Activated T-helper 17 cell treated with anti-CD3 and anti-CD28 coated beads, Interleukin-2, amount 50 U/mL, for 72 hours (primary cell): ENCODE data around the gene COX17. TPM values are rescaled to one million over a fixed set of nuclear protein-coding genes. Genes with fewer than 3 reads are reported as not detected.

Source experiments
- ATAC-seq: fragments of 150-1000 bp; cut with Tn5 transposase; replicated peaks from 2 replicates; pipeline ENCODE4 v1.10.0; 2021; ENCODE audit warnings: mild to moderate bottlenecking, moderate library complexity
- H3K27ac Mint-ChIP-seq: one replicate; pipeline ENCODE4 v1.8.0; 2022; ENCODE audit warnings: mixed read lengths
- H3K27me3 Mint-ChIP-seq: one replicate; pipeline ENCODE4 v1.8.0; 2022; ENCODE audit warnings: mixed read lengths
- H3K36me3 Mint-ChIP-seq: one replicate; pipeline ENCODE4 v1.8.0; 2022; ENCODE audit warnings: low read depth, mild to moderate bottlenecking, mixed read lengths
- H3K4me1 Mint-ChIP-seq: one replicate; pipeline ENCODE4 v1.8.0; 2022; ENCODE audit warnings: mixed read lengths
- H3K4me3 Mint-ChIP-seq: one replicate; pipeline ENCODE4 v1.8.0; 2022; ENCODE audit warnings: mild to moderate bottlenecking, mixed read lengths
- H3K9me3 Mint-ChIP-seq: one replicate; pipeline ENCODE4 v1.8.0; 2022; ENCODE audit warnings: mixed read lengths
- total RNA-seq, 2 donors: library from RNA; stranded (reverse); gene quantifications; one replicate each; pipeline ENCODE4 v1.2.3, GENCODE V29; 2022

The COX17 gene
- total RNA-seq, 2 donors from 2014 or later, result 55.7 to 65.4 TPM

- H3K4me1 Mint-ChIP-seq, result no peaks in the 10 kb centered on the region
- H3K27me3 Mint-ChIP-seq, result no peaks in the 10 kb centered on the region
- H3K36me3 Mint-ChIP-seq, result peaks cover 13% of the 10 kb centered on the region
- H3K27ac Mint-ChIP-seq, result no peak overlapping the region
- ATAC-seq, result no peak
- no peaks in the 10 kb centered on the region for H3K9me3 Mint-ChIP-seq
- no peak overlapping the region for H3K4me3 Mint-ChIP-seq
These were observed 14.4 kb downstream of the COX17 start for GRCh38 chr3:119662604-119663373.

GRCh38 chr3:119660474-119661440, 16.4 kb downstream of the COX17 start, which contains the start of gene POPDC2:
Gene POPDC2, minus strand, starts transcription at chr3:119660589. Its CDS starts 166 bp downstream, at chr3:119660423.
- Mint-ChIP-seq H3K9me3 (no peaks in the 10 kb centered on the region), H3K27me3 (no peaks in the 10 kb centered on the region), H3K4me1 (no peaks in the 10 kb centered on the region), H3K4me3 (no peak within 1 kb of the TSS), H3K36me3 (peaks cover 6% of the 10 kb centered on the region), H3K27ac (no peak within 1 kb of the TSS)
- no peak for ATAC-seq

GRCh38 chr3:119659606-119660291, 17.5 kb downstream of the COX17 start:
- no peaks in the 10 kb centered on the region for H3K4me1 Mint-ChIP-seq
- no peak for ATAC-seq
- H3K27me3 Mint-ChIP-seq, result no peaks in the 10 kb centered on the region
- no peak overlapping the region for H3K4me3 Mint-ChIP-seq
- no peak overlapping the region for H3K27ac Mint-ChIP-seq
- H3K36me3 Mint-ChIP-seq, result peaks cover 6% of the 10 kb centered on the region
- no peaks in the 10 kb centered on the region for H3K9me3 Mint-ChIP-seq

- ATAC-seq, result no peak
- H3K36me3 Mint-ChIP-seq, result peaks cover 6% of the 10 kb centered on the region
- H3K4me3 Mint-ChIP-seq, result no peak overlapping the region
- H3K27ac Mint-ChIP-seq, result no peak overlapping the region
- H3K27me3 Mint-ChIP-seq, result no peaks in the 10 kb centered on the region
- no peaks in the 10 kb centered on the region for H3K9me3 Mint-ChIP-seq
- H3K4me1 Mint-ChIP-seq, result no peaks in the 10 kb centered on the region
These were observed 18.2 kb downstream of the COX17 start for GRCh38 chr3:119658994-119659393.

GRCh38 chr3:119657887-119658702, 19.1 kb downstream of the COX17 start:
- H3K27ac Mint-ChIP-seq, result no peak overlapping the region
- peaks cover 6% of the 10 kb centered on the region for H3K36me3 Mint-ChIP-seq
- no peaks in the 10 kb centered on the region for H3K9me3 Mint-ChIP-seq
- no peak overlapping the region for H3K4me3 Mint-ChIP-seq
- ATAC-seq, result no peak
- no peaks in the 10 kb centered on the region for H3K27me3 Mint-ChIP-seq
- H3K4me1 Mint-ChIP-seq, result no peaks in the 10 kb centered on the region

- H3K27me3 Mint-ChIP-seq, result no peaks in the 10 kb centered on the region
- H3K27ac Mint-ChIP-seq, result no peak overlapping the region
- no peak for ATAC-seq
- H3K4me1 Mint-ChIP-seq, result no peaks in the 10 kb centered on the region
- H3K4me3 Mint-ChIP-seq, result no peak overlapping the region
- H3K9me3 Mint-ChIP-seq, result no peaks in the 10 kb centered on the region
- peaks cover 6% of the 10 kb centered on the region for H3K36me3 Mint-ChIP-seq
These were observed 23.3 kb downstream of the COX17 start for GRCh38 chr3:119653876-119654275.

- ATAC-seq, result no peak
- Mint-ChIP-seq H3K4me1 (no peaks in the 10 kb centered on the region), H3K27ac (no peak overlapping the region), H3K27me3 (no peaks in the 10 kb centered on the region), H3K9me3 (no peaks in the 10 kb centered on the region), H3K36me3 (peaks cover 6% of the 10 kb centered on the region), H3K4me3 (no peak overlapping the region)
These were observed 24.7 kb downstream of the COX17 start for GRCh38 chr3:119652306-119653033.

GRCh38 chr3:119649761-119650160, 27.4 kb downstream of the COX17 start:
- no peak for ATAC-seq
- Mint-ChIP-seq H3K36me3 (peaks cover 14% of the 10 kb centered on the region), H3K4me1 (no peaks in the 10 kb centered on the region), H3K27ac (no peak overlapping the region), H3K27me3 (no peaks in the 10 kb centered on the region), H3K9me3 (no peaks in the 10 kb centered on the region), H3K4me3 (no peak overlapping the region)

- no peak overlapping the region for H3K4me3 Mint-ChIP-seq
- no peaks in the 10 kb centered on the region for H3K27me3 Mint-ChIP-seq
These were observed 29.2 kb downstream of the COX17 start for GRCh38 chr3:119647843-119648575.

GRCh38 chr3:119647171-119647570, 30.0 kb downstream of the COX17 start:
- peaks cover 14% of the 10 kb centered on the region for H3K4me1 Mint-ChIP-seq
- H3K4me3 Mint-ChIP-seq, result no peak overlapping the region
- no peaks in the 10 kb centered on the region for H3K9me3 Mint-ChIP-seq
- peaks cover 14% of the 10 kb centered on the region for H3K36me3 Mint-ChIP-seq
- ATAC-seq, result no peak
- H3K27me3 Mint-ChIP-seq, result no peaks in the 10 kb centered on the region
- H3K27ac Mint-ChIP-seq, result no peak overlapping the region

More at GRCh38 chr3:119647843-119648575, 29.2 kb downstream of the COX17 start:
- ATAC-seq, result no peak
- Mint-ChIP-seq H3K27ac (no peak overlapping the region), H3K36me3 (peaks cover 14% of the 10 kb centered on the region), H3K4me1 (peaks cover 8% of the 10 kb centered on the region), H3K9me3 (no peaks in the 10 kb centered on the region)

- H3K36me3 Mint-ChIP-seq, result peaks cover 21% of the 10 kb centered on the region
- no peaks in the 10 kb centered on the region for H3K27me3 Mint-ChIP-seq
- H3K4me1 Mint-ChIP-seq, result peaks cover 14% of the 10 kb centered on the region
- ATAC-seq, result no peak
- H3K27ac Mint-ChIP-seq, result peak overlapping the region; percentile 2
- H3K9me3 Mint-ChIP-seq, result no peaks in the 10 kb centered on the region
- no peak overlapping the region for H3K4me3 Mint-ChIP-seq
These were observed 31.4 kb downstream of the COX17 start for GRCh38 chr3:119645813-119646212.

- no peak overlapping the region for H3K27ac Mint-ChIP-seq
- no peak overlapping the region for H3K4me3 Mint-ChIP-seq
- H3K27me3 Mint-ChIP-seq, result no peaks in the 10 kb centered on the region
- peaks cover 33% of the 10 kb centered on the region for H3K36me3 Mint-ChIP-seq
- no peak for ATAC-seq
- H3K4me1 Mint-ChIP-seq, result peaks cover 23% of the 10 kb centered on the region
- H3K9me3 Mint-ChIP-seq, result peaks cover 4% of the 10 kb centered on the region
These were observed 32.7 kb downstream of the COX17 start for GRCh38 chr3:119644481-119644880.
